NCI-H774 (cell line): ENCODE results near the gene MYCT1.
"Not testable (repeated sequence)": the region's sequence is repeated elsewhere in the genome, so short reads cannot be mapped to it uniquely, and the experiment has no call there.

ENCODE experiments used
- DNase-seq: peaks from one replicate; lab custom pipeline; 2025; lab: John Stamatoyannopoulos, UW

The MYCT1 gene

GRCh38 chr6:152697634-152698033 is at the start of gene MYCT1:
TSS of gene MYCT1 (plus strand) at chr6:152697897. CDS start at chr6:152697903, 6 bp downstream.
- DNase-seq, result no peak

GRCh38 chr6:152648105-152648504 is 49.6 kb upstream of the MYCT1 start:
- DNase-seq, result no peak

GRCh38 chr6:152651986-152652385 is 45.7 kb upstream of the MYCT1 start:
- no peak for DNase-seq

GRCh38 chr6:152661776-152662175 is 35.9 kb upstream of the MYCT1 start:
- DNase-seq, result no peak

- no peak for DNase-seq
Measured at GRCh38 chr6:152669895-152670294, 27.8 kb upstream of the MYCT1 start.

GRCh38 chr6:152671171-152671570 is 26.5 kb upstream of the MYCT1 start:
- DNase-seq, result no peak

GRCh38 chr6:152673236-152673635 is 24.5 kb upstream of the MYCT1 start:
- DNase-seq, result no peak

- no peak for DNase-seq
Measured at GRCh38 chr6:152680151-152680550, 17.5 kb upstream of the MYCT1 start.

- DNase-seq, result no peak
Measured at GRCh38 chr6:152680879-152681517, 16.7 kb upstream of the MYCT1 start.

- no peak for DNase-seq
Measured at GRCh38 chr6:152682141-152682540, 15.6 kb upstream of the MYCT1 start.

- DNase-seq, result not testable (repeated sequence)
Measured at GRCh38 chr6:152682935-152683334, 14.8 kb upstream of the MYCT1 start.

GRCh38 chr6:152685819-152686218 is 11.9 kb upstream of the MYCT1 start:
- no peak for DNase-seq

GRCh38 chr6:152695372-152696045 is 2.2 kb upstream of the MYCT1 start:
- DNase-seq, result no peak

- no peak for DNase-seq
Measured at GRCh38 chr6:152696522-152696921, 1.2 kb upstream of the MYCT1 start.

GRCh38 chr6:152698692-152699091 is 995 bp downstream of the MYCT1 start:
- no peak for DNase-seq

GRCh38 chr6:152700427-152700826 is 2.7 kb downstream of the MYCT1 start:
- no peak for DNase-seq

- no peak for DNase-seq
Measured at GRCh38 chr6:152701081-152701862, 3.6 kb downstream of the MYCT1 start.

- no peak for DNase-seq
Measured at GRCh38 chr6:152701863-152702401, 4.2 kb downstream of the MYCT1 start.

GRCh38 chr6:152703750-152704149 is 6.1 kb downstream of the MYCT1 start:
- DNase-seq, result not testable (repeated sequence)

- DNase-seq, result no peak
Measured at GRCh38 chr6:152705327-152705726, 7.6 kb downstream of the MYCT1 start.

- no peak for DNase-seq
Measured at GRCh38 chr6:152716322-152716721, 18.6 kb downstream of the MYCT1 start.

- no peak for DNase-seq
Measured at GRCh38 chr6:152720974-152721373, 23.3 kb downstream of the MYCT1 start.

GRCh38 chr6:152721956-152722355 is 24.3 kb downstream of the MYCT1 start:
- DNase-seq, result no peak
